HCT116 (cell line): ENCODE results near the gene SCRG1. TPM values are rescaled to one million over a fixed set of nuclear protein-coding genes. Genes with fewer than 3 reads are reported as not detected.

Experiments
- ATAC-seq: fragments of 200-7000 bp; cut with Tn5 transposase; 2 replicates; pipeline ENCODE4 v1.9.1; 2020; ENCODE audit warnings: mild to moderate bottlenecking, moderate library complexity
- BruUV-seq: library from RNA; stranded (reverse); fragments of 400-500 nt; replicated peaks from 2 replicates; lab custom pipeline; 2021; lab: Mats Ljungman, UMichigan
- CTCF ChIA-PET: fragments of 300-600 bp; sonication (Branson Sonifier 250); formaldehyde crosslinking; loops from one replicate; lab custom pipeline; 2021; ENCODE audit warnings: antibody characterized with exemption; lab: Charles Lee
- POLR2A ChIA-PET: fragments of 300-600, 350-600 bp; sonication (Branson Sonifier 250); formaldehyde crosslinking; loops from one replicate; lab custom pipeline; 2021; ENCODE audit warnings: antibody characterized with exemption; lab: Charles Lee
- RAD21 ChIA-PET, 2 experiments: fragments of 300-600 bp; sonication (Branson Sonifier 250); formaldehyde crosslinking; loops; one replicate each; lab custom pipeline; 2023; ENCODE audit warnings: low total read pairs in 2 of 2; ENCODE audit not compliant: uncharacterized antibody in 2 of 2, unreplicated experiment in 2 of 2, low non-redundant PET in 1 of 2; lab: Charles Lee
- DNase-seq: peaks from one replicate; pipeline ENCODE4 v3.0.0-alpha.2; 2010; ENCODE audit warnings: low read depth, low spot score
- H2AFZ ChIP-seq: fragments of 200-600 bp; shearing (Covaris generic), sonication (generic); 2 replicates; pipeline ENCODE4 v1.6.1; 2017; ENCODE audit warnings: low read depth, mixed run types, mixed read lengths, antibody characterized with exemption, low read length; ENCODE audit not compliant: poor library complexity, severe bottlenecking
- H3K27ac ChIP-seq: 2 replicates; pipeline ENCODE4 v1.5.1; 2012; ENCODE audit warnings: low read depth, low read length
- H3K27me3 ChIP-seq: fragments of 200-600 bp; sonication (generic); 2 replicates; pipeline ENCODE4 v1.6.1; 2016; ENCODE audit warnings: mixed run types, low read length, mixed read lengths; ENCODE audit not compliant: insufficient read depth
- H3K36me3 ChIP-seq, 2 experiments: fragments of 200-500 bp in 1 of 2; fragments of 200-600 bp in 1 of 2; sonication (Bioruptor generic) in 1 of 2; sonication (generic) in 1 of 2; 2 replicates each; pipeline versions ENCODE4 v1.5.1 to v1.6.1; 2014 to 2016; ENCODE audit warnings: low read length in 2 of 2, inconsistent platforms in 1 of 2, mixed read lengths in 1 of 2, mixed run types in 1 of 2; ENCODE audit not compliant: insufficient read depth in 2 of 2, control insufficient read depth in 1 of 2
- H3K4me1 ChIP-seq, 2 experiments: fragments of 200-600 bp in 1 of 2; sonication (generic) in 1 of 2; 2 replicates each; pipeline versions ENCODE4 v1.5.1 to v1.6.1; 2012 to 2017; ENCODE audit warnings: low read length in 2 of 2, inconsistent platforms in 1 of 2, mild to moderate bottlenecking in 1 of 2, mixed read lengths in 1 of 2, mixed run types in 1 of 2, moderate library complexity in 1 of 2; ENCODE audit not compliant: insufficient read depth in 2 of 2, control insufficient read depth in 1 of 2
- H3K4me2 ChIP-seq: fragments of 200-600 bp; sonication (generic); 2 replicates; pipeline ENCODE4 v1.6.1; 2017; ENCODE audit warnings: mixed run types, low read length, mixed read lengths
- H3K4me3 ChIP-seq, 2 experiments: fragments of 200-600 bp in 1 of 2; sonication (generic) in 1 of 2; replicated peaks in 1 of 2; 2 replicates each; pipeline ENCODE4 v1.5.1; 2011 to 2016; ENCODE audit warnings: low read length in 2 of 2, control low read depth in 1 of 2, low read depth in 1 of 2, mild to moderate bottlenecking in 1 of 2, mixed read lengths in 1 of 2, mixed run types in 1 of 2
- H3K79me2 ChIP-seq: fragments of 200-600 bp; sonication (generic); 2 replicates; pipeline ENCODE4 v1.6.1; 2017; ENCODE audit warnings: mild to moderate bottlenecking, mixed run types, low read length, moderate library complexity, mixed read lengths; ENCODE audit not compliant: insufficient read depth
- H3K9ac ChIP-seq: fragments of 200-600 bp; sonication (generic); 2 replicates; pipeline ENCODE4 v1.6.1; 2016; ENCODE audit warnings: low read length, mixed read lengths
- H3K9me2 ChIP-seq: fragments of 200-600 bp; sonication (generic), shearing (Covaris generic); 2 replicates; pipeline ENCODE4 v1.6.1; 2017; ENCODE audit warnings: mixed run types, mild to moderate bottlenecking, moderate library complexity; ENCODE audit not compliant: insufficient read depth
- H3K9me3 ChIP-seq, 2 experiments: fragments of 200-500 bp in 1 of 2; fragments of 200-600 bp in 1 of 2; sonication (Bioruptor generic) in 1 of 2; sonication (generic) in 1 of 2; 2 replicates each; pipeline ENCODE4 v1.6.1; 2014 to 2017; ENCODE audit warnings: low read length in 2 of 2, mixed read lengths in 2 of 2, inconsistent platforms in 1 of 2, low read depth in 1 of 2, mild to moderate bottlenecking in 1 of 2, mixed run types in 1 of 2, moderate library complexity in 1 of 2; ENCODE audit not compliant: control insufficient read depth in 1 of 2, insufficient read depth in 1 of 2
- H4K20me1 ChIP-seq: fragments of 200-600 bp; sonication (generic), shearing (Covaris generic); 2 replicates; pipeline ENCODE4 v1.6.1; 2017; ENCODE audit warnings: mixed run types, mild to moderate bottlenecking, moderate library complexity; ENCODE audit not compliant: insufficient read depth
- CEBPB ChIP-seq: IDR thresholded peaks from 2 replicates; pipeline ENCODE4 v1.6.1; 2012; ENCODE audit warnings: low read depth
- EGR1 ChIP-seq: IDR thresholded peaks from 2 replicates; pipeline ENCODE4 v1.6.1; 2012; ENCODE audit warnings: low read depth
- ELF1 ChIP-seq: IDR thresholded peaks from 2 replicates; pipeline ENCODE4 v1.6.1; 2012; ENCODE audit warnings: low read depth, borderline replicate concordance
- FOSL1 ChIP-seq: IDR thresholded peaks from 2 replicates; pipeline ENCODE4 v1.6.1; 2012; ENCODE audit warnings: low read depth
- JUND ChIP-seq: IDR thresholded peaks from 2 replicates; pipeline ENCODE4 v1.6.1; 2012
- RAD21 ChIP-seq: IDR thresholded peaks from 2 replicates; pipeline ENCODE4 v1.6.1; 2012; ENCODE audit warnings: low read depth, mild to moderate bottlenecking
- YY1 ChIP-seq: IDR thresholded peaks from 2 replicates; pipeline ENCODE4 v1.6.1; 2011; ENCODE audit warnings: low read length, low read depth, moderate library complexity, mild to moderate bottlenecking; ENCODE audit not compliant: insufficient replicate concordance; ENCODE audit errors: extremely low read depth
- intact Hi-C: fragments of 100-400 bp; cut with micrococcal nuclease; formaldehyde crosslinking; loops from 2 replicates; pipeline ENCODE4 v1.10.0; 2022
- total RNA-seq: library from RNA; stranded (reverse); gene quantifications from one replicate; pipeline ENCODE4 v1.2.1, GENCODE V29; 2021; ENCODE audit not compliant: unreplicated experiment
- TF ChIP-seq, protein P1 (sequence below): IDR thresholded peaks from 2 replicates; pipeline ENCODE4 v1.6.1; 2012

SCRG1 gene
- total RNA-seq, 1 experiment from 2014 or later = not detected

DNA sequence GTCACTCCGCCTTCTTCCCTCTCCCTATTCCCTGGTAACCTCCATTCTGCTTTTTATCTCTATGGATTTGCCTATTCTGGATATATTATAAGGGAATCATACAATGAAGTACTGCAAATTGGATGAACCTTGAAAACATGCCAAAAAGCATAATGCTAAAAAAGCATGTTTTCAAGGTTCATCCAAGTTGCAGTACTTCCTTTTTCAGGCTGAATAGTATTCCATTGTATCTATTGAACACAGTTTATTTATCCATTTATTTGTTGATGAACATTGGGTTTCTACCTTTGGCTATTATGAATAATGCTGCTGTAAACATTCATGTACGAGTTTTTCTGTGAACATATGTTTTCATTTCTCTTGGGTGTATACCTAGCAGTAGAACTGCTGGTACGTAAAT lies 19.0 kb downstream of the SCRG1 start:
- ATAC-seq (no peak), DNase-seq (no peak)
- Histone ChIP-seq H3K9me3 (no peaks in the 10 kb centered on the region), H3K4me1 (no peaks in the 10 kb centered on the region), H3K36me3 (no peaks in the 10 kb centered on the region), H3K27ac (no peak overlapping the region), H3K27me3 (no peaks in the 10 kb centered on the region), H3K9me2 (no peaks in the 10 kb centered on the region), H3K9ac (no peak overlapping the region), H3K4me3 (no peak overlapping the region), H3K79me2 (no peaks in the 10 kb centered on the region), H2AFZ (no peak overlapping the region), H3K4me2 (no peak overlapping the region), H4K20me1 (no peaks in the 10 kb centered on the region)
- ChIA-PET RAD21 (no interaction called here), CTCF (no interaction called here), POLR2A (no interaction called here)
- BruUV-seq = no TSS peak
- intact Hi-C loops = no loop called here
- no peak for TF ChIP-seq YY1
- TF ChIP-seq, protein P1, sequence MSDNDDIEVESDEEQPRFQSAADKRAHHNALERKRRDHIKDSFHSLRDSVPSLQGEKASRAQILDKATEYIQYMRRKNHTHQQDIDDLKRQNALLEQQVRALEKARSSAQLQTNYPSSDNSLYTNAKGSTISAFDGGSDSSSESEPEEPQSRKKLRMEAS = no peak

DNA sequence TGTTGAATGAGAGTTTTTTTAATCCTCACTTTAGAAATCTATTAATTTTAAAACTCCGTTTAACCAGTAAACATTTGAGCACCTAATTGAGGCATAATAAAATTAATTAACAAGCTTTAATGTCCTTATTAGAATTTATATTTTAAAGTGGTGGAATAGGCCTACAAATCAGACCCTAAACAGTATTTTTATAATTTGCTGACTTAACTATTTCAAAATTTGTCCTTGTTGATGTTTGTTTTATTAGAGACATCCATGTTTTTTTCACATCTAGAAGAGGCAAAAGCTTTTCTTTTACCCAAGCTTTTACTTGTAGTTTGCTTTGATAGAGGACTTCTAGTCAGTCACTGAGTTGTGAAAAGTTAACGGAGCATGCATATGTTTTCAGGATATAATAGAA lies 24.3 kb downstream of the SCRG1 start:
- Histone ChIP-seq H3K4me3 (no peak overlapping the region), H3K9ac (no peak overlapping the region), H3K36me3 (0 out of 4 replicates have a peak, but pooled peaks cover 0 to 2% of the 10 kb centered on the region in 2 experiments), H2AFZ (no peak overlapping the region), H3K27ac (no peak overlapping the region), H3K79me2 (no peaks in the 10 kb centered on the region), H3K4me2 (no peak overlapping the region), H4K20me1 (no peaks in the 10 kb centered on the region; the same call in 1 of the 2 replicates), H3K27me3 (no peaks in the 10 kb centered on the region), H3K4me1 (peaks cover 0 to 14% of the 10 kb centered on the region in 2 experiments; a peak in 3 of 4 replicates), H3K9me3 (no peaks in the 10 kb centered on the region), H3K9me2 (no peaks in the 10 kb centered on the region)
- ChIA-PET RAD21 (no interaction called here), CTCF (no interaction called here), POLR2A (interaction anchor here (1.2 kb wide), 1 partner anchor 40 kb away, joined by 3 read pairs; the partner anchor contains the start of gene HMGB2)
- DNase-seq (no peak), ATAC-seq (no peak)
- intact Hi-C loops = no loop called here
- no TSS peak for BruUV-seq
- TF ChIP-seq CEBPB (no peak), EGR1 (no peak), JUND (no peak), FOSL1 (no peak), RAD21 (no peak), ELF1 (no peak)
